ENCODE measurements around the gene SSH2. TPM values are rescaled to one million over a fixed set of nuclear protein-coding genes. Genes with fewer than 3 reads are reported as not detected.

The SSH2 gene
- polyA plus RNA-seq, 1 of the 3 experiments (the other 2 are of a cell fraction): 8.8 TPM

- TF ChIP-seq, protein P1, sequence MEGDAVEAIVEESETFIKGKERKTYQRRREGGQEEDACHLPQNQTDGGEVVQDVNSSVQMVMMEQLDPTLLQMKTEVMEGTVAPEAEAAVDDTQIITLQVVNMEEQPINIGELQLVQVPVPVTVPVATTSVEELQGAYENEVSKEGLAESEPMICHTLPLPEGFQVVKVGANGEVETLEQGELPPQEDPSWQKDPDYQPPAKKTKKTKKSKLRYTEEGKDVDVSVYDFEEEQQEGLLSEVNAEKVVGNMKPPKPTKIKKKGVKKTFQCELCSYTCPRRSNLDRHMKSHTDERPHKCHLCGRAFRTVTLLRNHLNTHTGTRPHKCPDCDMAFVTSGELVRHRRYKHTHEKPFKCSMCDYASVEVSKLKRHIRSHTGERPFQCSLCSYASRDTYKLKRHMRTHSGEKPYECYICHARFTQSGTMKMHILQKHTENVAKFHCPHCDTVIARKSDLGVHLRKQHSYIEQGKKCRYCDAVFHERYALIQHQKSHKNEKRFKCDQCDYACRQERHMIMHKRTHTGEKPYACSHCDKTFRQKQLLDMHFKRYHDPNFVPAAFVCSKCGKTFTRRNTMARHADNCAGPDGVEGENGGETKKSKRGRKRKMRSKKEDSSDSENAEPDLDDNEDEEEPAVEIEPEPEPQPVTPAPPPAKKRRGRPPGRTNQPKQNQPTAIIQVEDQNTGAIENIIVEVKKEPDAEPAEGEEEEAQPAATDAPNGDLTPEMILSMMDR (IDR thresholded peaks at IDR 0.05): no peak
- TF ChIP-seq TCF12 (IDR thresholded peaks at IDR 0.05): no peak
- TF ChIP-seq NRF1 (IDR thresholded peaks at IDR 0.05; ENCODE audit: low read depth, low read length): no peak
These were observed 171.8 kb downstream of the SSH2 start (continued) for GRCh38 chr17:29758255-29758654.

GRCh38 chr17:29757788-29758187 is 172.2 kb downstream of the SSH2 start:
- Histone ChIP-seq H3F3A (replicated peaks; ENCODE audit: insufficient read depth) (peaks cover 4% of the 10 kb centered on the region), H3K4me1 (ENCODE audit: control insufficient read depth in 1 of 2, insufficient read depth in 2 of 2, low read depth in 1 of 2, low read length in 1 of 2) (peaks cover 4 to 7% of the 10 kb centered on the region in 2 experiments; a peak in 3 of 4 replicates), H3K4me3 (ENCODE audit: low read depth in 2 of 2, low read length in 1 of 2) (peak overlapping the region in 1 of 2 experiments; percentile 87; a peak in 2 of 4 replicates), H3K9me2 (no peaks in the 10 kb centered on the region), H3K27me3 (ENCODE audit: insufficient read depth) (no peaks in the 10 kb centered on the region), H3K4me2 (no peak overlapping the region), H3K27ac (ENCODE audit: low read depth in 2 of 2, low read length in 1 of 2) (peak overlapping the region in 1 of 2 experiments; percentile 8; a peak in 2 of 4 replicates), H3K36me3 (replicated peaks in 1 of 2; ENCODE audit: control insufficient read depth in 1 of 2, insufficient read depth in 2 of 2, low read length in 1 of 2) (peaks cover 0 to 7% of the 10 kb centered on the region in 2 experiments), H3K79me2 (ENCODE audit: insufficient read depth) (peaks cover 29% of the 10 kb centered on the region; the same call in 1 of the 2 replicates), H3K9ac (no peak overlapping the region), H2AFZ (ENCODE audit: low read depth) (no peak overlapping the region), H3K9me3 (no peaks in the 10 kb centered on the region), H4K20me1 (ENCODE audit: insufficient read depth) (no peaks in the 10 kb centered on the region)
- no peak for DNase-seq
- TF ChIP-seq FOXM1 (IDR thresholded peaks at IDR 0.05; ENCODE audit: low read depth): no peak
- TF ChIP-seq MXI1 (IDR thresholded peaks at IDR 0.05; ENCODE audit: low read depth, low read length): no peak
- TF ChIP-seq SMC3 (IDR thresholded peaks at IDR 0.05; ENCODE audit: low read depth, low read length): no peak
- TF ChIP-seq, protein P2, sequence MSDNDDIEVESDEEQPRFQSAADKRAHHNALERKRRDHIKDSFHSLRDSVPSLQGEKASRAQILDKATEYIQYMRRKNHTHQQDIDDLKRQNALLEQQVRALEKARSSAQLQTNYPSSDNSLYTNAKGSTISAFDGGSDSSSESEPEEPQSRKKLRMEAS (IDR thresholded peaks at IDR 0.05; ENCODE audit: low read depth): no peak
- no peak for TF ChIP-seq EZH2phosphoT487 (IDR thresholded peaks at IDR 0.05; ENCODE audit: borderline replicate concordance, low read depth)
- TF ChIP-seq, protein P3, sequence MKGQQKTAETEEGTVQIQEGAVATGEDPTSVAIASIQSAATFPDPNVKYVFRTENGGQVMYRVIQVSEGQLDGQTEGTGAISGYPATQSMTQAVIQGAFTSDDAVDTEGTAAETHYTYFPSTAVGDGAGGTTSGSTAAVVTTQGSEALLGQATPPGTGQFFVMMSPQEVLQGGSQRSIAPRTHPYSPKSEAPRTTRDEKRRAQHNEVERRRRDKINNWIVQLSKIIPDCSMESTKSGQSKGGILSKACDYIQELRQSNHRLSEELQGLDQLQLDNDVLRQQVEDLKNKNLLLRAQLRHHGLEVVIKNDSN (IDR thresholded peaks at IDR 0.05; ENCODE audit: borderline replicate concordance, low read depth): no peak
- TF ChIP-seq, protein P4, sequence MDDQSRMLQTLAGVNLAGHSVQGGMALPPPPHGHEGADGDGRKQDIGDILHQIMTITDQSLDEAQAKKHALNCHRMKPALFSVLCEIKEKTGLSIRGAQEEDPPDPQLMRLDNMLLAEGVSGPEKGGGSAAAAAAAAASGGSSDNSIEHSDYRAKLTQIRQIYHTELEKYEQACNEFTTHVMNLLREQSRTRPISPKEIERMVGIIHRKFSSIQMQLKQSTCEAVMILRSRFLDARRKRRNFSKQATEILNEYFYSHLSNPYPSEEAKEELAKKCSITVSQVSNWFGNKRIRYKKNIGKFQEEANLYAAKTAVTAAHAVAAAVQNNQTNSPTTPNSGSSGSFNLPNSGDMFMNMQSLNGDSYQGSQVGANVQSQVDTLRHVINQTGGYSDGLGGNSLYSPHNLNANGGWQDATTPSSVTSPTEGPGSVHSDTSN (IDR thresholded peaks at IDR 0.05): no peak
- TF ChIP-seq RXRA (IDR thresholded peaks at IDR 0.05; ENCODE audit: borderline replicate concordance, low read depth): no peak
- TF ChIP-seq, protein P1 (IDR thresholded peaks at IDR 0.05): no peak
- TF ChIP-seq, protein P5, sequence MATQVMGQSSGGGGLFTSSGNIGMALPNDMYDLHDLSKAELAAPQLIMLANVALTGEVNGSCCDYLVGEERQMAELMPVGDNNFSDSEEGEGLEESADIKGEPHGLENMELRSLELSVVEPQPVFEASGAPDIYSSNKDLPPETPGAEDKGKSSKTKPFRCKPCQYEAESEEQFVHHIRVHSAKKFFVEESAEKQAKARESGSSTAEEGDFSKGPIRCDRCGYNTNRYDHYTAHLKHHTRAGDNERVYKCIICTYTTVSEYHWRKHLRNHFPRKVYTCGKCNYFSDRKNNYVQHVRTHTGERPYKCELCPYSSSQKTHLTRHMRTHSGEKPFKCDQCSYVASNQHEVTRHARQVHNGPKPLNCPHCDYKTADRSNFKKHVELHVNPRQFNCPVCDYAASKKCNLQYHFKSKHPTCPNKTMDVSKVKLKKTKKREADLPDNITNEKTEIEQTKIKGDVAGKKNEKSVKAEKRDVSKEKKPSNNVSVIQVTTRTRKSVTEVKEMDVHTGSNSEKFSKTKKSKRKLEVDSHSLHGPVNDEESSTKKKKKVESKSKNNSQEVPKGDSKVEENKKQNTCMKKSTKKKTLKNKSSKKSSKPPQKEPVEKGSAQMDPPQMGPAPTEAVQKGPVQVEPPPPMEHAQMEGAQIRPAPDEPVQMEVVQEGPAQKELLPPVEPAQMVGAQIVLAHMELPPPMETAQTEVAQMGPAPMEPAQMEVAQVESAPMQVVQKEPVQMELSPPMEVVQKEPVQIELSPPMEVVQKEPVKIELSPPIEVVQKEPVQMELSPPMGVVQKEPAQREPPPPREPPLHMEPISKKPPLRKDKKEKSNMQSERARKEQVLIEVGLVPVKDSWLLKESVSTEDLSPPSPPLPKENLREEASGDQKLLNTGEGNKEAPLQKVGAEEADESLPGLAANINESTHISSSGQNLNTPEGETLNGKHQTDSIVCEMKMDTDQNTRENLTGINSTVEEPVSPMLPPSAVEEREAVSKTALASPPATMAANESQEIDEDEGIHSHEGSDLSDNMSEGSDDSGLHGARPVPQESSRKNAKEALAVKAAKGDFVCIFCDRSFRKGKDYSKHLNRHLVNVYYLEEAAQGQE (IDR thresholded peaks at IDR 0.05; ENCODE audit: low read depth, low read length): no peak
- no peak for TF ChIP-seq JUND (IDR thresholded peaks at IDR 0.05)
- TF ChIP-seq TAF1 (IDR thresholded peaks at IDR 0.05; ENCODE audit: borderline replicate concordance, low read depth, low read length): no peak
- ChIA-PET POLR2A (no interaction called here), CTCF (interaction anchor here (1.2 to 1.5 kb wide), 3 partner anchors 52 to 165 kb away, joined by 3 to 6 read pairs (median 4); partner anchors contain the start of gene ANKRD13B)
- WGBS (ENCODE audit: low lambda C conversion rate): 81% methylated on average over 4 of the region's 4 CpGs

Measured in SK-N-SH (cell line).